ENCODE results near the gene MOB3A. TPM values are rescaled to one million over a fixed set of nuclear protein-coding genes. Genes with fewer than 3 reads are reported as not detected.

Gene MOB3A
- total and polyA plus RNA-seq, 2 experiments from 2014 or later = 2.9 to 5.9 TPM

GRCh38 chr19:2063824-2064223 is 32.3 kb downstream of the MOB3A start (continued):
- TF ChIP-seq, protein P1, sequence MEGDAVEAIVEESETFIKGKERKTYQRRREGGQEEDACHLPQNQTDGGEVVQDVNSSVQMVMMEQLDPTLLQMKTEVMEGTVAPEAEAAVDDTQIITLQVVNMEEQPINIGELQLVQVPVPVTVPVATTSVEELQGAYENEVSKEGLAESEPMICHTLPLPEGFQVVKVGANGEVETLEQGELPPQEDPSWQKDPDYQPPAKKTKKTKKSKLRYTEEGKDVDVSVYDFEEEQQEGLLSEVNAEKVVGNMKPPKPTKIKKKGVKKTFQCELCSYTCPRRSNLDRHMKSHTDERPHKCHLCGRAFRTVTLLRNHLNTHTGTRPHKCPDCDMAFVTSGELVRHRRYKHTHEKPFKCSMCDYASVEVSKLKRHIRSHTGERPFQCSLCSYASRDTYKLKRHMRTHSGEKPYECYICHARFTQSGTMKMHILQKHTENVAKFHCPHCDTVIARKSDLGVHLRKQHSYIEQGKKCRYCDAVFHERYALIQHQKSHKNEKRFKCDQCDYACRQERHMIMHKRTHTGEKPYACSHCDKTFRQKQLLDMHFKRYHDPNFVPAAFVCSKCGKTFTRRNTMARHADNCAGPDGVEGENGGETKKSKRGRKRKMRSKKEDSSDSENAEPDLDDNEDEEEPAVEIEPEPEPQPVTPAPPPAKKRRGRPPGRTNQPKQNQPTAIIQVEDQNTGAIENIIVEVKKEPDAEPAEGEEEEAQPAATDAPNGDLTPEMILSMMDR (conservative IDR thresholded peaks at IDR 0.05; ENCODE audit: low read depth in 2 of 2) = no peak
- TF ChIP-seq, protein P2, sequence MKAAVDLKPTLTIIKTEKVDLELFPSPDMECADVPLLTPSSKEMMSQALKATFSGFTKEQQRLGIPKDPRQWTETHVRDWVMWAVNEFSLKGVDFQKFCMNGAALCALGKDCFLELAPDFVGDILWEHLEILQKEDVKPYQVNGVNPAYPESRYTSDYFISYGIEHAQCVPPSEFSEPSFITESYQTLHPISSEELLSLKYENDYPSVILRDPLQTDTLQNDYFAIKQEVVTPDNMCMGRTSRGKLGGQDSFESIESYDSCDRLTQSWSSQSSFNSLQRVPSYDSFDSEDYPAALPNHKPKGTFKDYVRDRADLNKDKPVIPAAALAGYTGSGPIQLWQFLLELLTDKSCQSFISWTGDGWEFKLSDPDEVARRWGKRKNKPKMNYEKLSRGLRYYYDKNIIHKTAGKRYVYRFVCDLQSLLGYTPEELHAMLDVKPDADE (IDR thresholded peaks at IDR 0.05) = no peak
- TF ChIP-seq NANOG (IDR thresholded peaks at IDR 0.05; ENCODE audit: borderline replicate concordance) = no peak

DNA sequence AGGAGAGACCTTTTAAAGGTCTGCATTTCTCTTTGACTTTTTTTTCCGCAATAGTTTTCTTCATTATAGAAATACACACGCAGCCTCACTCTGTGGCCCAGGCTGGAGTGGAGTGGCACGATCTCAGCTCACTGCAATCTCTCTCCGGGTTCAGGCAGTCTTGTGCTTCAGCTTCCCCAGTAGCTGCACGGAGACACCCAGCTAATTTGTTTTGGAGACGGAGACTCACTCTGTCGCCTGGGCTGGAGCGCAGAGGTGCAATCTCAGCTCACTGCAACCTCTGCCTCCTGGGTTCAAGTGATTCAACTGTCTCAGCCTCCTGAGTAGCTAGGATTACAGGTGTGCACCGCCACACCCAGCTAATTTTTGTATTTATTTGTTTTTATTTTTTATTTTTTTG is 33.4 kb downstream of the MOB3A start:
- no peak for ATAC-seq
- no peaks in the 10 kb centered on the region for H3K79me2 ChIP-seq (replicated peaks; ENCODE audit: insufficient read depth)
- no peaks in the 10 kb centered on the region for H3K36me3 ChIP-seq (ENCODE audit: insufficient read depth)
- H3K27me3 ChIP-seq (ENCODE audit: insufficient read depth) = no peaks in the 10 kb centered on the region
- peaks cover 9% of the 10 kb centered on the region for H3K27me3 Mint-ChIP-seq (ENCODE audit: insufficient read depth, low read depth, poor library complexity)
- peaks cover 21% of the 10 kb centered on the region for H3K4me1 ChIP-seq (ENCODE audit: insufficient read depth)
- H3F3A ChIP-seq (replicated peaks; ENCODE audit: low read depth) = peaks cover 13% of the 10 kb centered on the region; the same call in 1 of the 2 replicates
- H3K27ac ChIP-seq (ENCODE audit: low read depth) = peak overlapping the region; percentile 53; the same call in 1 of the 2 replicates
- H3K9me2 ChIP-seq (ENCODE audit: insufficient read depth) = no peaks in the 10 kb centered on the region
- H4K20me1 ChIP-seq (replicated peaks; ENCODE audit: insufficient read depth) = no peaks in the 10 kb centered on the region
- peaks cover 24% of the 10 kb centered on the region for H3K4me1 Mint-ChIP-seq
- H3K4me3 Mint-ChIP-seq = peak overlapping the region; percentile 87
- peak overlapping the region; percentile 85; the same call in 1 of the 2 replicates for H3K4me2 ChIP-seq
- no peak for DNase-seq (ENCODE audit: low spot score)
- peak overlapping the region; percentile 70 for H3K27ac Mint-ChIP-seq
- no peak overlapping the region for H3K4me3 ChIP-seq
- no peak overlapping the region for H2AFZ ChIP-seq
- no peaks in the 10 kb centered on the region for H3K9me3 Mint-ChIP-seq
- H3K36me3 Mint-ChIP-seq (ENCODE audit: low read depth) = no peaks in the 10 kb centered on the region; the same call in 2 of the 3 replicates
- TF ChIP-seq STAT1 (IDR thresholded peaks at IDR 0.05; ENCODE audit: unreplicated experiment) (no peak), POLR2AphosphoS5 (IDR thresholded peaks at IDR 0.05; ENCODE audit: low read depth) (no peak), NANOG (IDR thresholded peaks at IDR 0.05; ENCODE audit: borderline replicate concordance) (no peak), ZNF331 (CRISPR knock-in tag; IDR thresholded peaks at IDR 0.05; ENCODE audit: low read depth) (no peak), ZNF114 (CRISPR knock-in tag; IDR thresholded peaks at IDR 0.05) (no peak), EZH2phosphoT487 (IDR thresholded peaks at IDR 0.05; ENCODE audit: unreplicated experiment) (no peak), EZH2 (IDR thresholded peaks at IDR 0.05; ENCODE audit: low read depth, unreplicated experiment) (no peak), CREB1 (CRISPR knock-in tag; IDR thresholded peaks at IDR 0.05; ENCODE audit: low read depth) (no peak)
- TF ChIP-seq, protein P2 (IDR thresholded peaks at IDR 0.05) = no peak
- TF ChIP-seq, protein P3, sequence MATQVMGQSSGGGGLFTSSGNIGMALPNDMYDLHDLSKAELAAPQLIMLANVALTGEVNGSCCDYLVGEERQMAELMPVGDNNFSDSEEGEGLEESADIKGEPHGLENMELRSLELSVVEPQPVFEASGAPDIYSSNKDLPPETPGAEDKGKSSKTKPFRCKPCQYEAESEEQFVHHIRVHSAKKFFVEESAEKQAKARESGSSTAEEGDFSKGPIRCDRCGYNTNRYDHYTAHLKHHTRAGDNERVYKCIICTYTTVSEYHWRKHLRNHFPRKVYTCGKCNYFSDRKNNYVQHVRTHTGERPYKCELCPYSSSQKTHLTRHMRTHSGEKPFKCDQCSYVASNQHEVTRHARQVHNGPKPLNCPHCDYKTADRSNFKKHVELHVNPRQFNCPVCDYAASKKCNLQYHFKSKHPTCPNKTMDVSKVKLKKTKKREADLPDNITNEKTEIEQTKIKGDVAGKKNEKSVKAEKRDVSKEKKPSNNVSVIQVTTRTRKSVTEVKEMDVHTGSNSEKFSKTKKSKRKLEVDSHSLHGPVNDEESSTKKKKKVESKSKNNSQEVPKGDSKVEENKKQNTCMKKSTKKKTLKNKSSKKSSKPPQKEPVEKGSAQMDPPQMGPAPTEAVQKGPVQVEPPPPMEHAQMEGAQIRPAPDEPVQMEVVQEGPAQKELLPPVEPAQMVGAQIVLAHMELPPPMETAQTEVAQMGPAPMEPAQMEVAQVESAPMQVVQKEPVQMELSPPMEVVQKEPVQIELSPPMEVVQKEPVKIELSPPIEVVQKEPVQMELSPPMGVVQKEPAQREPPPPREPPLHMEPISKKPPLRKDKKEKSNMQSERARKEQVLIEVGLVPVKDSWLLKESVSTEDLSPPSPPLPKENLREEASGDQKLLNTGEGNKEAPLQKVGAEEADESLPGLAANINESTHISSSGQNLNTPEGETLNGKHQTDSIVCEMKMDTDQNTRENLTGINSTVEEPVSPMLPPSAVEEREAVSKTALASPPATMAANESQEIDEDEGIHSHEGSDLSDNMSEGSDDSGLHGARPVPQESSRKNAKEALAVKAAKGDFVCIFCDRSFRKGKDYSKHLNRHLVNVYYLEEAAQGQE (IDR thresholded peaks at IDR 0.05; ENCODE audit: unreplicated experiment) = no peak
- TF ChIP-seq, protein P1 (conservative IDR thresholded peaks at IDR 0.05; ENCODE audit: low read depth in 2 of 2) = no peak
